ENCODE data around the gene KIFC3.
A peak's percentile ranks its signal among the peaks of the same experiment; 100 is the strongest.
"Not testable (repeated sequence)": the region's sequence is repeated elsewhere in the genome, so short reads cannot be mapped to it uniquely, and the experiment has no call there.

KIFC3 gene

DNA sequence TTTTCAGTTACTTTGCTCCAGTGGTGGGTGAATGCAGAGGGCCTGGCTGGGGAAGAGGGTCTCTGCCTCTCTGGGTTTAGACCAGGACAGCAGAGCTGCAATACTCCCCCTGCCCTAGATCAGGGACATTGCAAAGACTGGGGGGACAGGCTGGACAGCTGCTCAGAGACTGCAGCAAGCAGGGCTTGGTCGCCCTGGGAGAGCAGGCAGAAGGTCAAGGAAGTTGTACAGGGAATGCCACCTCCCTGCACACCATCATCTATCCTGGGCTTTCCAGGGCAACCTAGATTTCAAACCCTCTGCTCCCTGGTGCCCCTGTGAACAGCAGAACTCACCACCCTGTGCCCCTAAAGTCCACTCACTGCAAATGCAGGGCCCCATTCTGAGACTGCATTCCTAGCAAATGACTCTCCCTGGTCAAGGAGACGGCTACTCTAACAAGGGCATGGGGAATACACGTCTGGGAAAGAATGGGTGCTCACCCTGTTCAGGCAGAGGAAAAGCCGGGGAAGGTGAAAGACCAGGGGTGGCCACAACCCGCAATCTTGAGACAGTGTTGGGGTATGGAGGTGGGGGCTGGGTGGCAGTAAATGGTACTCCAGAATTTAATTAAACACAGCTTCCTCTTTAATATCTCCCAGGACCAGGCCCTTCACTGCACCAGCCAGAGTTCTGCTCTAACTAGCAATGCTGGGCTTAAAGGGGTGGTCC lies 1.0 kb downstream of the KIFC3 start:
- no peaks in the 10 kb centered on the region for H3K9me3 Mint-ChIP-seq
- peaks cover 69% of the 10 kb centered on the region for H3K27me3 Mint-ChIP-seq
- H3K4me1 Mint-ChIP-seq = peaks cover 28% of the 10 kb centered on the region
- H3K36me3 Mint-ChIP-seq = no peaks in the 10 kb centered on the region
- H3K27ac Mint-ChIP-seq = no peak overlapping the region
- H3K4me3 Mint-ChIP-seq = no peak overlapping the region
- no peak for ATAC-seq

DNA sequence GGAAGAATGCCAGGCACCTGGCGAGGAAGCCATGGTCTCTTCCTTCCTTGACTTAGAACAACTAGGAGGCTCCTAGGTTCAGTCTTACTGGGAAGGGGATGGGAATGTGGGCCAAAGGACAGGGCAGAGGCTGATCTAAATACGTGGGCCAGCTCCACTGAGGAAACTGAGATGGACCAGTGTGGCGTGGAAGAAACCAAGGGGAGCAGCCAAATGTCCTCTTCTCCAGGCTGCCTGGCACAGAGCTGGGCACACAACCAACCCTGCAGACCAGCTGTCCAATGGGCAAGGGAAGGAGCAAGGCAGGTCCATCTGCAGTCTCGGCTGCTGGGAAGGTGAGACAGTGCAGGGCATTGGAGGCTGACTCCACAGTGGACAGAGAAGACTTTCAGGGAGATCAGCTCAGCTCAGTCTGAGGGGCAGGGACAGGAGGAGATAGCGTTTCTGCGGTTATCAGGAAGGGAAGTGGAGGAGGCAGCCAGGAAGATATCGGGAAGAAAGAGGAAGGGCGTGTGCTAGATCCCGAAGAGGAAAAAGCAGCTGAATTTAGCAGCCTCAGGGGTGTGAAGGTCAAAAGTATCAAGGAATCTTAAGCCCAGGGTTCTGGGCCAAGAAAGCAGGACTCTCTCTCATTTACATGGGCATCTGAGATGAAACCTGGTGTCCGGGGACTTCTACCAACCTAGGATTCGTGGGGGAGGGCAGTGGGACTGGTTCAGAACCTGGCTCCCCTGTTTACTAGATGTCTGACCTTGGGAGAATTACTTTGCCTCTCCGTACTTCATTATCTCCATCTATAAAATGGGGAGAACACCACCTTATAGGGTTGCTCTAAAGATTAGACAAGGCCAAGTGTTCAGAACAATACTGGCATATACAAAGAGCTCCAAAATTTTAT lies 1.8 kb downstream of the KIFC3 start:
- Mint-ChIP-seq H3K27me3 (peaks cover 69% of the 10 kb centered on the region), H3K36me3 (no peaks in the 10 kb centered on the region), H3K27ac (no peak overlapping the region), H3K4me1 (peaks cover 28% of the 10 kb centered on the region), H3K9me3 (no peaks in the 10 kb centered on the region), H3K4me3 (no peak overlapping the region)
- ATAC-seq = no peak

DNA sequence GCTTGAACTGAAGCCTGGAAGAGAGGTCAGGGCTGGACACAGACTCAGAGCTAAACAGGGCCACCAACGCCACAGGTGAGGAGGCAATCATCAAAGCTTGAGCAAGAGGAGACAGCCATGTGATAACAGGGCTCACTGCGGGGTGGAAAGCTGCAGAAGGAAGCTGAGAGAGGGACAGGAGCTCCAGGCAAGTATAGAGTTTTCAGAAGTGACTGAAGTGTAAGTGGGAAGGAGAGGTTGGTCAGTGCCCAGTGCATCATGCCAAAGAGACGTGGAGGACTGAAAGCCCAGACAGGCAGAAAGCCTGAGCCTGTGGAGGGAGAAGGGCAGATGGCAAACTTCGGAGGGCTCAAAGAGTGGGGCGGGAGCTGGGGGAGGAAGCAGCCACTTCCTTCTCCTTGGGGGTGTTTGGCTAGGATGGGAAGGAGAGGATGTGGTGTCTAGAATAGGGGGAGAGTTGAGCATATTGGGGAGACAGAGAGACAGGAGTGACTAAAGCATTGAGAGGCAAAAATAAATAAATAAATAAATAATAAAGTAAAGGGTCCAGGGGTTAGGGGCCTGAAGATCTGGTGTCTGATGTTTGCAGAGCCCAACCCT lies 2.6 kb downstream of the KIFC3 start:
- peaks cover 77% of the 10 kb centered on the region for H3K27me3 Mint-ChIP-seq
- H3K36me3 Mint-ChIP-seq = no peaks in the 10 kb centered on the region
- H3K4me3 Mint-ChIP-seq = no peak overlapping the region
- no peak overlapping the region for H3K27ac Mint-ChIP-seq
- H3K4me1 Mint-ChIP-seq = peaks cover 28% of the 10 kb centered on the region
- no peaks in the 10 kb centered on the region for H3K9me3 Mint-ChIP-seq
- ATAC-seq = no peak

DNA sequence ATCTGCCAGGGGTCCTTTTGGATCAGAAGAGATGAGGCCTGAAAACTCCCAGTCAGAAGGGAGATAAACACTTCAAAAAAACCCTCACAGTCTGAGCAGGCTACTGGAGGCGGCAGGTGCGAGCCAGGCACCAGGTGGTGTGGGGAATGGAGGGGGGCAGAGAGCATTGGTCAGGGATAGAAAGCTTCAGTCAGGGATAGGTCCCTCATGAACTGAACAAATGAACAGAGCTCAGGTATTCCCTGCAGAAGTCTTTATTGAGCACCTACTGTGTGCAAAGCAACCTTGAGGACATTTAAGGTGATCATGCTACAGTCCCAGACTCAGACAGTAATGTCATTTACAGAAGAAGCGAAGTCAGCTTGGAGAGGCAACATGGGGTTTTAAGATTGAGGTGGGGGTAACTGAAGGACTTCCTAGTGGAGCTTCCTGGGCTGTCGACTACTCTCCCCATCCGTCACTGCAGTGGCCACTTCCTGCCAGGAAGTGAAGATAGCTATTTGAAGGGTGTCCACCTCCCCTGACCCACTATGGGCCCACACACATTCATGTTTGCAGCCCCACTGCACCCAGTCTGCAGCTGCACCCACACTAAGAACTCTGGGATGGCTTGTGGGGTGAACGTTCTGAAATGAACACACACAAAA lies 3.2 kb downstream of the KIFC3 start:
- H3K36me3 Mint-ChIP-seq = no peaks in the 10 kb centered on the region
- no peak overlapping the region for H3K27ac Mint-ChIP-seq
- ATAC-seq = no peak
- no peak overlapping the region for H3K4me3 Mint-ChIP-seq
- H3K27me3 Mint-ChIP-seq = peaks cover 82% of the 10 kb centered on the region
- H3K9me3 Mint-ChIP-seq = no peaks in the 10 kb centered on the region
- peaks cover 28% of the 10 kb centered on the region for H3K4me1 Mint-ChIP-seq

DNA sequence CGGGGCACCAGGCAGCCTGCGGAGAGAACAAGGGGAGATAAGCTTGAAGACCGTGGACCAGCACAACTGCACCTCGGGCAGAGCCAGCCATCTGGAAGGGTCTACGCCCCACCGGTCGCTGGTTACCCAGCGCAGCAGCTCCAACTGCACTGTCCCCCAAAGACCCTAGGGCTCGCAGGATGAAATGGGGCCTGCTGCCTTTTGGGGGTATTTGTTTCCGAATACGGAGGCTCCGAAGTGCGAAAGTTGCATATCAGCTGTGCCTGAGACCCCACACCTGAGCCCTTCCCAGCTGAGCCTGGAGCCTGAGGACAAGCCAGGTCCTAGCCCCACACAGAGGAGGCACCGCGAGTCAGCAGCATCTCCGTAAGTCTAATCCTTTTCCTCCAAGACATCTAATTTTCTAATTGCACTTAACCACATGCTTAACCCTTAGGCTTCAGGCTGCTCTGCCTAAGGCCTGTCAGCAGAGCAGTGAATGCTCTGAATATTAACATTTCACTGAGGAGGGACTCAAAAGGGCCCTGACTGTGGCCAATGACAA lies 4.0 kb downstream of the KIFC3 start:
- peaks cover 79% of the 10 kb centered on the region for H3K27me3 Mint-ChIP-seq
- H3K4me3 Mint-ChIP-seq = no peak overlapping the region
- H3K36me3 Mint-ChIP-seq = no peaks in the 10 kb centered on the region
- no peaks in the 10 kb centered on the region for H3K9me3 Mint-ChIP-seq
- H3K27ac Mint-ChIP-seq = no peak overlapping the region
- ATAC-seq = no peak
- H3K4me1 Mint-ChIP-seq = peaks cover 28% of the 10 kb centered on the region

DNA sequence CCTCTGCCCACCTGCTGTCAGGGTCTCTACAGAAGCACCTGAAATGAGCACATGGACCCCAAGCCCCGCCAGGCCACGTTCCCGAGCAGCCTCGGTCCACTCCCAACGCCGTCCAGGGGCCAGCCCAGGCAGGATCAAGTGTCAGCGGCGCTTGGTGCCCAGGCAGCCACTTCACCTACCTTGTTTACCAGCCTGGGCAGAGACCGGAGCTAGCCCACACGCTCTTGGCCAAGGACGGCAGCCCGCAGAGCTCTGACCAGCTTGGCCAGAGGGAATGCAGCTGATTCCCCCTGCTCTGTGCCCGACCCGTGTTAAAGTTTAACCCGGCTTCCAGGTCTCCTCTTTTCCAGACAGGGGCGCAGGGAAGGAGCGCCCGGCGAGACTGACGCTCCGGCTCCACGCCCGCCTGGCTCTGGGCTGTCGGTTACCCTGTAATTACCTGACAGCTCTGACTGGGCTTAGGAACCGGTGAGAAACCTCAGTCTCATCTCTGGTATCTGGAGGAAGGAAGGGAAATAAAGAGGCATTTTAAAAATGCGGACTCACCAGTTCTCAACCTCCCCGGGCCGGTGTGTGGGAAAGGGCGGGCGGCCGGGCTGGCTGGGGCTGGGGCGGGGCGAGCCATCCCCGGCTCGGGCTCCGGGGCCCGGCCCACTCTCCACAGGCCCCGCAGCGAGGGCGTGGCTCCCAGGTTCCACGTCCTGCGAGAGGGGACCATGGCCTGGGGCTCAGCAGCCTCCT lies 4.6 kb downstream of the KIFC3 start:
- Mint-ChIP-seq H3K4me1 (peaks cover 24% of the 10 kb centered on the region), H3K27me3 (peaks cover 73% of the 10 kb centered on the region), H3K27ac (no peak overlapping the region), H3K4me3 (no peak overlapping the region), H3K9me3 (no peaks in the 10 kb centered on the region), H3K36me3 (no peaks in the 10 kb centered on the region)
- no peak for ATAC-seq

DNA sequence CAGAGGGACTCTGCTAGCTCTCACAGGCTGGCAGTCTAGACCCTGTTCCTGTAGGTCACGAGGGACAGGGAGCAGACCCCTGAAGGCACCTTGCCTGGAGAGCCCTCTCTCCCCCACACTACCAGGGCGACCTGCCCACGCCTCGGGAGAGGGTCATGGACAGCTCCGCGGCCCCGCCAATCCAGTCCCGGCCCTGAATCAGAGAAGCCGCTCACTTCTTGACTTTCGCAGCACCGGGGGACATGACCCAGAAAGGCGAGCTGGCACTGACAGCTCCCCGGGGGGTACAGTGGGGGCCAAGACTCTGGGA lies 5.1 kb downstream of the KIFC3 start:
- no peak overlapping the region for H3K4me3 Mint-ChIP-seq
- no peaks in the 10 kb centered on the region for H3K9me3 Mint-ChIP-seq
- ATAC-seq = no peak
- peaks cover 19% of the 10 kb centered on the region for H3K4me1 Mint-ChIP-seq
- peaks cover 73% of the 10 kb centered on the region for H3K27me3 Mint-ChIP-seq
- no peaks in the 10 kb centered on the region for H3K36me3 Mint-ChIP-seq
- no peak overlapping the region for H3K27ac Mint-ChIP-seq

DNA sequence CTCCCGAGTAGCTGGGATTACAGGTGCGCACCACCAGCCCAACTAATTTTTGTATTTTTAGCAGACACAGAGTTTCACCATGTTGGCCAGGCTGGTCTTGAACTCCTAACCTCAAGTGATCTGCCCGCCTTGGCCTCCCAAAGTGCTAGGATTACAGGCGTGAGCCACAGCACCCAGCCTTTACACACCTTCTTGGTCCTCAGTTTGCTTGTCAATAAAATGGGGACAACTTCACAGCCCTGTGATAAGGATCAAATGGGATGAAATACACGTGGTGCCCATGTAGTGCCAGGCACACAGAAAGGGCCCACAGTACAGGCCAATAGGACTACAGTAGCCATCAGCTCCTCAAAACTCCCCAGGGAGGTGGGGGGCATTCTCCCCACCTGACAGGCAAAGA lies 6.3 kb downstream of the KIFC3 start:
- not testable (repeated sequence) for H3K27ac Mint-ChIP-seq, H3K36me3 Mint-ChIP-seq, ATAC-seq, H3K4me3 Mint-ChIP-seq, H3K9me3 Mint-ChIP-seq
- Mint-ChIP-seq H3K27me3 (peaks cover 68% of the 10 kb centered on the region), H3K4me1 (peaks cover 14% of the 10 kb centered on the region)

DNA sequence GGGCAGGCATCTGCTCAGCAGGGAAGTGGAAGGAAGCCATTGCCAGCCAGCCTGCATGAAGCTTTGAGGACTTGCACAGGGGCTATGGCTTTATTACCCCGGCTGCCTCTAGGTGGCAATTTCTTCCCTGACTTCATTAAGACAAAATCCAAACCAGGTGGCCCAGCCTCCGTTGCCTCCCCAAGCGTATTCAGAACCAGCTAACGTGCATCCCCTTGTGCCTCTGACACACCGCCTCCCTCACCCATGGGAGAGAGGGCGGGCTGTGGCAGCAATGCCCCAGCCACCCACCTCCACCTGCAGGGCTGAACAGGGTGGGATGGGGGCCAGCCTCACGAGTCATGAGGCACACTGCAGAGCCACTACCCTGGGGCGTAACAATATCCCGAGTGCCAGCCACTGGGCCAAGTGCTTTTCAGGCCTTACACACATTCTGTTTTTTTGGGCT lies 6.8 kb downstream of the KIFC3 start:
- H3K4me3 Mint-ChIP-seq = no peak overlapping the region
- peaks cover 62% of the 10 kb centered on the region for H3K27me3 Mint-ChIP-seq
- no peak overlapping the region for H3K27ac Mint-ChIP-seq
- H3K4me1 Mint-ChIP-seq = peaks cover 11% of the 10 kb centered on the region
- peak; percentile 48 for ATAC-seq
- H3K9me3 Mint-ChIP-seq = no peaks in the 10 kb centered on the region
- H3K36me3 Mint-ChIP-seq = no peaks in the 10 kb centered on the region

DNA sequence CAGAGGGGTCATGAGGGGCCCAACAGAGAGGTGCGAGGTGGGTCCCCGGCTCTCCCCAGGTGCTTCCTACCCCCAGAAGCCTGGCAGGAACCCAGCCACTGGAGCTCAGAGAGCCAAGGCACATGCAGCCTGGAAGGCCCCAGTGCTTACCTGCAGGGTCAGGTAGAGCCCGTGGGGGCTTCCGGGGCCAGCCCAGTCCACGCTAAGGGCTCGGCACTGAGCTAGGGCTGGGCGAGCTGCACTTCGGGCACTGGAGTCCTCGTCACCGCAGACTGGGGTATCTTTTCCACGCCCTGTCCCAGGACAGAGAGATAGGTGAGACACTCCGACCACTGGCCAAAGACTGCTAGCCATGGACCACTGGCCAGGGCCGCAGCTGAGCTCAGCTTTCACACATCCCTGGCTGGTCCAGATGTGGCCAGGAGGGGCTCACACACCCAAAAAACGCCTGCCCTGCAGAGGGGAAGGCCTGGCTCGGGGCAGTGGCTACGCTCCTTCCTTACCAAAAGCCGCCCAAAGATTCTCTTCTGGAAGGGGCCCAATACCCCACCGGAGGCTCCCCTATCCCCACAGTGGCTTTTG lies 7.4 kb downstream of the KIFC3 start:
- ATAC-seq = no peak
- Mint-ChIP-seq H3K36me3 (no peaks in the 10 kb centered on the region), H3K4me3 (no peak overlapping the region), H3K27me3 (peaks cover 57% of the 10 kb centered on the region), H3K27ac (no peak overlapping the region), H3K9me3 (no peaks in the 10 kb centered on the region), H3K4me1 (peaks cover 7% of the 10 kb centered on the region)

DNA sequence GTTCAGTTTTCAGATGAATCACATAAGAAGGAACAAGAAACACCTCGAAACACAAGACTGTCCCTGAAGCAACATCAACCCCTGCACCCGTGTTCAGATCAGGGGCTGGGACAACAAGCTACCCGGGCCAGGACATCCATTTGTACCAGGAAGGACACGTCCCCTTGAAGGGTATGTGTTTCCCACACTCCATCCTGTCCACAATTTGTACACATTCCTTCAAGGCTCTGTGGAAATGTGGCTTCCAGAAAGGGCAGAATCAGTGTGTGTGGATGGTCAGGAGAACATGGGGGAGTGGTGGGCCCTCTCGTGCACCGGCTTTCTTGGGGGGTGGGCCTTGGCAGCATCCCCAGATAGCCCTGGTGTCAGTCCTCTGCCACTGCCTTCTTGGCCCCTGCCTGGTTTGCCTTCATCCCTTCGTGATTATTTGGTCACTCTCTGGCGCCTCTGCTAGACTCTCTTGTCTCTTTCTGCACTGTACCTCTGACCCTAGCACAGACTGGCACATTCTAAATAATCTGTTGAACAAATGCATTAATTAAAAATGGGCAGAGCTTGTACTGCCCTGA lies 10.3 kb downstream of the KIFC3 start:
- Mint-ChIP-seq H3K4me3 (no peak overlapping the region), H3K27me3 (peaks cover 33% of the 10 kb centered on the region), H3K36me3 (no peaks in the 10 kb centered on the region), H3K4me1 (no peaks in the 10 kb centered on the region), H3K9me3 (no peaks in the 10 kb centered on the region), H3K27ac (no peak overlapping the region)
- no peak for ATAC-seq

DNA sequence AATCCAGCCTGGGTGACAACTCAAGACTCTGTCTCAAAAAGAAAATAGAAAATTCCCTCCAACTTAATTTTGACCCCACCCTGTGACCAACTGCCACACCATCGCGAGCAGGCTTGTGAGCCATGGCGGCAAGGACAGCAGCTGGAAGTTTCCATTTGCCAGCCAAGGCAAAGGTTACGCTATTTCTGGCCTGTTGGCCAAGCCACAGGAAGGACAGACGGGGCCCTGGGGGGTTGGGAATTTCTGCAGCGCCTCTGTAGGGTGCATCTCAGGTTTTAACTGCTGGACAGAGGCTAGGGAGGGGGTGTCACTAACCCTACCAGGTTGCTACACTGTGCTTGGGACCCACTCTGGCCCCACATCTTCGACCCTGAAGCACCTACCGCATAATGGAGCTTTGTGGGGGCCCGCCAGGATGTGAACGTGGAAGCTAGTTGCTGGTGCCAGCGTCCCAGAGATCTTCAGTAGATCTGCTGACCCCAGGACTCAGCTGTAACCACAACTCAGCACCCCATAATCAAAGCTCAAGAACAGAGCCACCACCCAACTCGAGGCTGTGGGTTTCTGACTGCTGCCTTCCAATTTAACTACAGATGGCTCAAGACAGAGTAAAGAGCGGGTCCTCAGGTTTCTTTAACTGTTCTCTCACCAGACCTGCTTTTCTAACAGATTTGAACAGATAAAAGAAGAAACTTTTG lies 10.9 kb downstream of the KIFC3 start:
- Mint-ChIP-seq H3K36me3 (no peaks in the 10 kb centered on the region), H3K27me3 (peaks cover 30% of the 10 kb centered on the region), H3K9me3 (no peaks in the 10 kb centered on the region), H3K27ac (no peak overlapping the region), H3K4me1 (no peaks in the 10 kb centered on the region), H3K4me3 (no peak overlapping the region)
- no peak for ATAC-seq

DNA sequence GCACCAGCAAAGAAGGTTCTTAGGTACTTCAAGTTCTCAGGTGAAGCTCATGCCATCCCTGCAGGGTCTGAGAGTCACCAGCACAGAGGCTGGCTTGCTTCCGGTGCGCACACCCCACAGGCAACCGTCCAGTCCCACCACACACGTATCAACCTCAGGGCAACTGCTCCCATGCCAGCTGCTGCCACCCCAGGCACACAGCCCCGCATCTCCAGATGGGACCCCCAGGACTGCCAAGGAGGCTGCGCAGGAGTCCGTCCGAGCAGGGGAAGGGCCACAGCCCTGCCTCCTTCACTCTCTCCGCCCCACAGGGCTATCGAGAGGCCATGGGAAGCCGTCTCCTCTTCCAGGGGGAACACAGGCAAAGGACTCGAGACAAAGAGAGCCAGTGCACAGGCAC lies 13.3 kb downstream of the KIFC3 start:
- Mint-ChIP-seq H3K36me3 (no peaks in the 10 kb centered on the region), H3K4me3 (no peak overlapping the region), H3K27ac (no peak overlapping the region), H3K4me1 (no peaks in the 10 kb centered on the region), H3K9me3 (no peaks in the 10 kb centered on the region), H3K27me3 (peaks cover 34% of the 10 kb centered on the region)
- ATAC-seq = no peak
